GM08714 (cell line): ENCODE measurements around the gene AKAP12.
"Not testable (repeated sequence)": the region's sequence is repeated elsewhere in the genome, so short reads cannot be mapped to it uniquely, and the experiment has no call there.

Experiments used
- H3K4me3 ChIP-seq: fragments of 200-500 bp; sonication (Bioruptor generic); 2 replicates; pipeline ENCODE4 v1.5.1; 2014; ENCODE audit warnings: mild to moderate bottlenecking, low read length, inconsistent platforms
- ZNF274 ChIP-seq: IDR thresholded peaks from 2 replicates; pipeline ENCODE4 v1.6.1; 2012; ENCODE audit warnings: mild to moderate bottlenecking, low read depth, low read length

AKAP12 gene

GRCh38 chr6:151322570-151322969 lies 82.8 kb downstream of the AKAP12 start:
- TF ChIP-seq ZNF274, result no peak
- H3K4me3 ChIP-seq, result no peak overlapping the region

- TF ChIP-seq ZNF274, result no peak
- no peak overlapping the region for H3K4me3 ChIP-seq
Measured at GRCh38 chr6:151323791-151324487, 84.2 kb downstream of the AKAP12 start.

GRCh38 chr6:151324488-151324825 lies 84.7 kb downstream of the AKAP12 start:
- TF ChIP-seq ZNF274, result no peak
- no peak overlapping the region for H3K4me3 ChIP-seq

- H3K4me3 ChIP-seq, result peak overlapping the region; percentile 46
- TF ChIP-seq ZNF274, result no peak
Measured at GRCh38 chr6:151325075-151326050, 85.6 kb downstream of the AKAP12 start.

- no peak for TF ChIP-seq ZNF274
- no peak overlapping the region; the same call in 1 of the 2 replicates for H3K4me3 ChIP-seq
Measured at GRCh38 chr6:151326116-151326825, 86.5 kb downstream of the AKAP12 start.

- H3K4me3 ChIP-seq, result no peak overlapping the region
- no peak for TF ChIP-seq ZNF274
Measured at GRCh38 chr6:151327101-151327500, 87.3 kb downstream of the AKAP12 start.

- H3K4me3 ChIP-seq, result no peak overlapping the region
- no peak for TF ChIP-seq ZNF274
Measured at GRCh38 chr6:151330130-151330696, 90.4 kb downstream of the AKAP12 start.

GRCh38 chr6:151335930-151336329 lies 96.2 kb downstream of the AKAP12 start:
- no peak overlapping the region for H3K4me3 ChIP-seq
- TF ChIP-seq ZNF274, result no peak

GRCh38 chr6:151338651-151339200 lies 99.0 kb downstream of the AKAP12 start:
- no peak overlapping the region for H3K4me3 ChIP-seq
- TF ChIP-seq ZNF274, result no peak

- no peak overlapping the region for H3K4me3 ChIP-seq
- TF ChIP-seq ZNF274, result no peak
Measured at GRCh38 chr6:151339369-151339768, 99.6 kb downstream of the AKAP12 start.

GRCh38 chr6:151340219-151340978 lies 100.6 kb downstream of the AKAP12 start:
- no peak for TF ChIP-seq ZNF274
- no peak overlapping the region for H3K4me3 ChIP-seq

GRCh38 chr6:151341476-151342195 lies 101.9 kb downstream of the AKAP12 start:
- TF ChIP-seq ZNF274, result no peak
- H3K4me3 ChIP-seq, result no peak overlapping the region

GRCh38 chr6:151342750-151343149 lies 103.0 kb downstream of the AKAP12 start:
- not testable (repeated sequence) for H3K4me3 ChIP-seq
